NCI-H1105 treated with DMSO at 0.1 percent for 48 hours (cell line): Measurements from ENCODE around the gene FLRT2.

ENCODE experiments used
- DNase-seq: peaks from one replicate; lab custom pipeline; 2025; lab: John Stamatoyannopoulos, UW

Gene FLRT2, protein sequence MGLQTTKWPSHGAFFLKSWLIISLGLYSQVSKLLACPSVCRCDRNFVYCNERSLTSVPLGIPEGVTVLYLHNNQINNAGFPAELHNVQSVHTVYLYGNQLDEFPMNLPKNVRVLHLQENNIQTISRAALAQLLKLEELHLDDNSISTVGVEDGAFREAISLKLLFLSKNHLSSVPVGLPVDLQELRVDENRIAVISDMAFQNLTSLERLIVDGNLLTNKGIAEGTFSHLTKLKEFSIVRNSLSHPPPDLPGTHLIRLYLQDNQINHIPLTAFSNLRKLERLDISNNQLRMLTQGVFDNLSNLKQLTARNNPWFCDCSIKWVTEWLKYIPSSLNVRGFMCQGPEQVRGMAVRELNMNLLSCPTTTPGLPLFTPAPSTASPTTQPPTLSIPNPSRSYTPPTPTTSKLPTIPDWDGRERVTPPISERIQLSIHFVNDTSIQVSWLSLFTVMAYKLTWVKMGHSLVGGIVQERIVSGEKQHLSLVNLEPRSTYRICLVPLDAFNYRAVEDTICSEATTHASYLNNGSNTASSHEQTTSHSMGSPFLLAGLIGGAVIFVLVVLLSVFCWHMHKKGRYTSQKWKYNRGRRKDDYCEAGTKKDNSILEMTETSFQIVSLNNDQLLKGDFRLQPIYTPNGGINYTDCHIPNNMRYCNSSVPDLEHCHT

DNA sequence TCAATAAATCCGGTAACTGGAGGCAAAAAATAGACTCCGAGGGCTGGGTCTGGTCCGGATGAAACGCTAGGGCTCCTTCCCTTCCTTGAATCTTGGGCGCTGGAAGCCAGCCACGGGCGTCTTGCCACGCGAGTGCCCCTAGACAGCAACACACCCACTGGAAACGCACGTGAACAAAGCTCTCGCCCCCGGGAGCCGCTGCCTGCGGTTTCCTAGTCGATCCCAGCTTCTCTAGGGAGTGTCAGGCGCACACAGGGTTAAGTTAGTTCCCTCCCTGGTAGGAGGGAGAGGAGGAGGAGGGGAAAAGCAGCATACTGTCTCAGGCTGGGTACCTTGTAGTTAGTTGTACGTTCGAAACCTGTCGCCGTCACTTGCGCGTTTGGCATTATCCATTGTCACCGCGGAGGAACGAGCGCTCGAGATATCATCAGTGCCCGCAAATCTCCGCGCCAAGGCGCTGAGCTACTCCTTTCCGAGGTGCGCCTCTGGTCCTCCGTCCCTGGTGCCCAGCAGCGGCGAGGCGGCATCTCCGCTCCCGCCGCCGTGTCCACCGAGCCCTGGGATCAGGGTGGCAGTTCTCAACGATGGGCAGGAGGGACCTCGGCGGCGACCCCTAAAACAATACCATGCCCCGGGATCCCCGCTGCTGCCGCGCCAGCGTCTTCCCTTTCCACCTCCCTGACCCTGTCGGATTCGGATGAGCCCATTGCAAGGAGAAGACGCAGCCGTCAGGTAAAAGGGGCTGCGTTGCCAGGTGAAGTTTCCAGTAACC, at the start of gene FLRT2:
TSS of gene FLRT2 (plus strand) at position 342 of the 772 bp plus-strand sequence. CDS start 91,371 bp downstream, outside the sequence.
- no peak for DNase-seq

DNA sequence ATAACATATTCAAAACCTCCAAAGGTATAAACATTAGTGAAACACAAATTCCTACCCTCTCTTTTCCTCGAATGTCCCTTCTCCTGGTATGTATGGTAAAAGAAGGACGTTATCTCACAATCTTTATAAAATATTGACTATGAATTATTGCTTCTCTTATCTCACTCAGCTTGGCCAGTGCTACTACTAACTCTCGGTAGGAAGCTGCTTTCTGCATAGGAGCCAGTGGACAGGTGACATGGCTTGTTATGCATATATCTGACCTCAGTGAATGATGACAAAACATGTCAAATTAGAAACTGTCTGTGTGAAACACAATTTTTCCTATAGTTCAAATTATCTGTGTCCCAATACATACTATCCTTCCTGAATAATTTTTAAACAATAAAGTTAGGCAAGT, 48.5 kb upstream of the FLRT2 start:
- no peak for DNase-seq

DNA sequence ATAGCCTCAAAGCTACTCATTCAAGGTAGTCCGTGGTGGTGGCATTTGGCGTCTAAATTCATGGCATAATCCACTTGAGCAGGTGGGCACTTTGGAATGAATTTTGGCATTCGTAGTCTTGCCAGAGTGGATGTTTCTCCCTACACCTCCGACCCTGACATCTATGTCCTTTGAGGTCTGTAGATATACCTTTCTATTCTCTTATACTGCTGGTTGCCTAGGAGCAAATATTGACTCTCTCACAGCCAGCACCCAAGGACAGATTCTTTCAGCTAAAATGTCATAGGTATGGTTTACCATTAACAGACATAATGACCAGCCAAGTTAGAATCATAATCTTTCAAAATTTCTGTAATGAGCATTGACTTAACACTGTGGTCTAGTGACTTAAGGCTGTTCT, 47.4 kb upstream of the FLRT2 start:
- no peak for DNase-seq

DNA sequence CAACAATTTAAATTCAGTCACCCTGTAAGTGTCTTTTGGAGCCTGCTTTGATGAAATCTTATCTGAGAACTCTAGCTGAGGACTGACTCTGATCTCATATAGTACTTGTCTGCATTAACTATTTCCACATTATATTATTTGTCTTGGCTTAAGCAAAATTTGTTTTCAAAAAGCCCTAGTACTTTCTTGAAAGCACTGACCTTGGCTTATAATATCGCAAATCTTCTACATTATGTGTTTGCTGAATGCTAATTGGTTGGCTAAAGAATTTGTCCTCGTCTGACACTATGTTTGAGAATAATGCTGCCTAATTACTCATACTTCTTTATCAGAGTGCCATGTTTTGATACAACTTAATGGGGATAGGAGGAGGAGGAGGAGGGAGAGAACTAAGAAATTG, 46.9 kb upstream of the FLRT2 start:
- DNase-seq, result no peak

DNA sequence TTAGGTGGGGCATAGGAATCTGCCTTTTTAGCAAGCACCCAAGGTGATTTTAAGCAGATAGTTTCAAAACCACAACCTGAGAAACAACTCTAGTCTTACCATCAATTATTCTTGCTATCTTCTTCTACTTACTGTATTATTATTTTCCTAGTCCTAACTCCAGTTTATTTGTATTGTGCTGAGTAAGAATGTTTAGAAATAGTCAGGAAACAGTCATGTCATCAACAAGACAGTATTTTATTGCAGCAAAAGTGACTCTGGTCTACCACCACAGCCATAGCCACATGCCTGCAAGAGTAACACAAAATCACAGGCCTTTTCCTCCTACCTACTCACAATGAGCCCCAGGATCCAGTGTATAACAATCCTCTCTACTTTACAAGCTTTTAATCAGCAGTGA, 46.3 kb upstream of the FLRT2 start:
- no peak for DNase-seq

DNA sequence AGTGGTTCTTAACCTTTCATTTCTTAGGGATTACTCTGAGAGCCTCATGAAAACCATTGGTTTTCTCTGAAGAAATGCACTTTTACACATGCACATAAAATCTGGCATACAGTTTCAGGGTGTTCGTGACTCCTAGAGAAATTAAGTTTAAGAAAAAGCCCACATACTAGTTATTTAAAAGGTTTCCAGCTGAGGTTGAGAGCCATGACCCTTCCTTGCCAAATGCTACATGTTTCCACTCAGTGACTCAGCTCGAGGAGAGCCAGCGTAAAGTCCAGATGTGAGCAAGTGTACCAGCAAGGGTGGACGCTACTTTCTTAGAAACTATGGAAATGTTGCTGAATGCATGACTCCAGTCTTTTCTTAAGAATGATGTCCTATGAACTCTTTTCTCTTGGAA, 42.7 kb upstream of the FLRT2 start:
- no peak for DNase-seq

DNA sequence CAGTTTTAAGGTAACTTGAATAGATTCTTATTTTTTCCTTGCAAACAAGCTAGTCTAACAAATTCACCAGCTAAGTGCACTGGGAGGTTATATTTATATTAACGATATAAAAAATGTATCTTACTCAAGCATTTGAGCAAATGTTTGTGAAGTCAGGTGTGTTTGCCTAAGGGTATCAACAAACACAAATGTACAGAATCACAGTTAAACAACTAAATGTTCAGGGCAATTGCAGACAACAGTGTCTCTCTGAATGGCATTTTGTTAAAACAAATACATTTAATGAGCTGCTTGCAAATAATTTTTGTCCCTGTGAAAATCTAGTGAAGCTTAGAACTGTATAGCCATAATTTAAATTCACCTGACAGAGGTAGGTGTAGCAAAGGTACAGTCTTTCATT, 28.2 kb upstream of the FLRT2 start:
- no peak for DNase-seq

DNA sequence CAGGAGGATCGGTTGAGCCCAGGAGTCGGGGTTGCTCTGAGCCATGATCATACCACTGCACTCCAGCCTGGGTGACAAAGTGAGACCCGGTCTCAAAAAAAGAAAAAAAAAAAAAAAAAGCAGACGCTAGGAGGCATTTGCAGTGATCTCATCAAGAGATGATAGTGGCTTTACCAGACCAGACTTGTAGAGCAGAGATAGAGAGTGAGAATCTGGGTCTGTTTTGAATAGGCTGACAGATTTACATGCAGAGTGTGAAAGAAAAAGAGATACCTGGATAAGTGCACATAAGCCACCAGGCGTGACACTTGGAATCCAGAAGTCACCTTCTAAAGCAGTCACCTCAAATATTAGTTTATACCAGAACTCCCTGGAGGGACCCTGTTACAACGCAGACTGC, 21.1 kb upstream of the FLRT2 start:
- DNase-seq, result no peak

DNA sequence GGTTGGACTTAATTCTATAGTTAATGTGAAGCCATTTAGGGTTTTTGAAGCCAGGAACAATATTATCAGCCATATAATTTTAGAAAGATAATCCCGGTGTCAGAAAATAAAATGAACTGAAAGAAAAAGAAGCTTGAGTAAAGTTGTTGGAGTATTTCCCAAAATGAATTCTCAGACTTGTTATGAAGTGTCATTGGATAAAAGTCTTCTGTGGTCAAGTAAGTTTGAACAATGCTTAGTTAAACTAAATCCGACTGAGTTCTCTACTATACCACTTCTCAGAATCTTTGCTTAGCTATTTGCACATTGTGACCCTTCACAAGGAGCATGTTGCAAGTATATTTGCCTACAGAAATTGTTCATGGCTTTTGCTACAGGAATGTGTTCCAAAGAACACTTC, 17.5 kb upstream of the FLRT2 start:
- no peak for DNase-seq

DNA sequence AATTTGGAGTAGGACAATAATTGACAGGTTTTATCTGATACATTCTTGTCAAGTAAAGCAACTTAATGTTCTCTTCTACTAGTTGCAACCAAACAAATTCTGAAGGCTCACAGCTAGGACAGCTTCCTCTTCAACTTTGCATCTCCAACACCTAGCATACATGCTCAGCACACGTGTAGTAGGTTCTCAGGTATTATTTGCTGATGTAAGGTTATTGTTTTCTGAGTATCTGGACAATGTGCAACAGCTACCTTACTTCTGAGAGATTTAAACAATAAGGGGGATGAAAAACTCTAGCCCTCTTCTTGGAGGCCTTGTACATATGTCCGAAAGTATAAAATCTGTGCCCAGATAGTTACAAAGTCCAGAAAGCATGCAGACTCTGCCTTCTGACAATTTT, 15.5 kb upstream of the FLRT2 start:
- no peak for DNase-seq

DNA sequence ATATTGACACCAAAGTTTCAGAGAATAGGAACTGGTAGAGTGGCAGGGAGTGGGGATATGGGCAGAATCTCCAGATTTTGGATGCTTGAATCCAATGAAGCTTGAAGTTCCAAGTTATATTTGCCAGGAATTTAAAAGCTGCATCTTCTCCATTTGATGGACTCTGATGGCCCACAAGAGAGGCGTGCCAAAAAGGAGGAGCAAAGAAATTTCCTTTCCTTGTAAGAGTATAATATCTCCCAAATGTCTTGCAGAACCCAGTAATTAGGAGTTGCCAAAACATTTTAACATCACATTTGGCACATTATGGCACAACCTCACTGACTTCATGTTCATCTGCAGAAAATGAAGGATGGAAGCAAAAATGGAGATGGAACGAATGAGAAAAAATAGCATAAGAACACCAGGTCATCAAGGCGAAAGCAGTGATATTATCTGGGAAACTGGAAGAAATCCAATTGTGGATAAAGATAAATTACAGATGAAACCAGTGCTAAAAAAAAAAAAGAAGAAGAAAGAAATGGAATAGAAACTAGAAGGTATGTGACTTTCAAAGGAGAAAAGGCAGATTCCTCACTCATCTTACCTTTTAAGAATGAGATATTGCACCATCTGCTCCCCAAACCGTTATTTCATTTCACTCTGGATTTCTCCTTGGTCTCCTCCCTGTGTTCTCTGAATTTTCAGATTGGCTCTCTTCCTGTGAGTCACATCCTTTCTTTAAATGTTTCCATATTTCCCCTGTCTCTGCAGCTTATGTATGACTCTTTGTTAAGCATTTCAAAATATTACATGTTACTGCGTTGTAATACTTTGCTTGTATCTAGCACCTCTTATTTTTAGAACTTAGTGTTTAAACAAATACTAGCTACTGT, 13.5 kb upstream of the FLRT2 start:
- DNase-seq, result no peak

DNA sequence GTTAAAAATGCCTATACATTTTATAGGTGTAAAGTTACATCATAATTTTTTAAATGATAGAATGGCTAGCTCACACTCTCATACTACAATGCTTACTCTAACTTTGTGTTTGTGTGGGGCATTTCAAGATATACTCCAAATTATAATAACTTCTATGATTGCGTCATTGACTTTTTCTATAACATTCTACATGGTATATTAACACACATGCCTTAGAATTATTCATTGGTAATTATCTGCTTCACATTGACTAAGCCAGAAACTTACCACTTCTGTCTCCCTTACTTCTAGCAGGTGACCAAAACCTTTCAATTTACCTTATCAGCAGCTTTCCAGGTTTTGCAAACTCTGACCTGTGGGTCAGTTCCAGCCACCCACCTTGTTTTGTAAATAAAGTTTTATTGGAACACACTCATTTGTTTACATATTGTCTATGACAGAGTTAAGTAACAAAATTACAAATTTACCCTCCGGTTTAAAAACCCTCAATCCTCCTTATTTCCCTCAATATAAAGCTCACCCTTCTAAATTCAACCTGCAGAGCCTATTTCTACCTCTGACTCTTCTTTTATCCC, 12.7 kb upstream of the FLRT2 start:
- DNase-seq, result no peak

DNA sequence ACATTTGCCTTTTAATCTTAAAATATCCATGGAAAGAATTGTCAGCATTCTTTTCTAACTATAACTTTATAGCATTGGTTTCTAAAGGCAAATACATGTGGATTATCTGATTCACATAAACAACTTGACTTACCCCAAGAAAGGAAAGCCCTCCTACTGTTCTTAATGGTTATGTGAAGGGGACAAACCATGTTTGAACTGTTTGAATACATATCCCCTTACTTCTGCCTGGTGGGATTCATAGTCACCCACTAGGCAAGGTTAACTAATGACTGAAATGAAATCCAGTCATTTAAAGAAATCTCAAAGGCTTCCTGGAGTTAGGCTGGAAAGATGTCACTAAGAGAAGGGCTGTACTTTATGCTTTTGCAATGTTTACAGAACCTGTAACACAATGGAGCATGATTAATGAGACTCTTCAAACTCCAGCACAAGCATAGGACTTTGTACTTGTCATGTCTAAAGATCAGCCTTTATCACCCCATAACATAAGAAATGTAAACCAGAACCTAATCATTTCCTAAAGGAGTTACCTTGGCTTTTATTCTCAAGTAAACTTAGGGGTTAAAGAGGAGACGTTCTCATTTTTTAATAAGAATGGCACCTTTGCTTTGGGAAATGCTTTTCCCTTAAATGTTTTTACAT, 10.2 kb upstream of the FLRT2 start:
- no peak for DNase-seq

DNA sequence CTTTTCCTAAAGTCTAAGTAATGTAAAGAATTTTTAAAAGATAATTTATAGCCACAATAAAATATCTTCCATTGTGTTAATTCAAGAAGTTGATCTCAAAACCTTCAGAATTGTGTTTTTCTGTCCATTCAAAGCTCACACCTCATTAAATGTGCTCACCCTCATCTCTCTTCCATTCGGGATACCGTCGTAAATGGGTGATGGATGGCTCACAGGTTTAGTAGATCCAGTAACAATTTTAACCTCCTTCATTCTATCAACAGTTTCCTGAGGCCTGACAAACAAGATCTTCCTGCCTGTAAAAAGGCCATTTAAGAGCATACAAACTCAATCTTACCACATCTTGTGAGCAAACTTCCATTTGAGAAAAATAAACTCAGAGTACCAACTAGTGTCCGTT, 9.4 kb upstream of the FLRT2 start:
- DNase-seq, result no peak

DNA sequence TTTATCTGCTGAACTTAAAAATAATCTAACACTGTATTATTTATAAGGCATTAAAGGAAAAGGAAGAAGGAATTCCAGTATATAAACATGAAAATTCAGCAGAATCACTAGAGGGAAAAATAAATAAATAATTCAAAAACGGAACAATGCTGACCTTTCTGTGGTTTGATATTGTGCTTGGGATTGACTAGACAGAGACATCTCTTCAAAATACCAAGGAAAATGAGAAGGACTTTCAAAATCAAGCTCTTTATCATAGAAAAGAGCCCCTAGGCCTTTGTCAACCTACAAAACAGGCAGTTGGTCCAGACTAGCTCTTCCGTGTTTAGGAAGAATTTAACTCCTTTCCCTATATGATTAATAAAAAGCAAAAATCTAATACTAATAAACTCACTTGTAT, 6.3 kb upstream of the FLRT2 start:
- DNase-seq, result no peak

DNA sequence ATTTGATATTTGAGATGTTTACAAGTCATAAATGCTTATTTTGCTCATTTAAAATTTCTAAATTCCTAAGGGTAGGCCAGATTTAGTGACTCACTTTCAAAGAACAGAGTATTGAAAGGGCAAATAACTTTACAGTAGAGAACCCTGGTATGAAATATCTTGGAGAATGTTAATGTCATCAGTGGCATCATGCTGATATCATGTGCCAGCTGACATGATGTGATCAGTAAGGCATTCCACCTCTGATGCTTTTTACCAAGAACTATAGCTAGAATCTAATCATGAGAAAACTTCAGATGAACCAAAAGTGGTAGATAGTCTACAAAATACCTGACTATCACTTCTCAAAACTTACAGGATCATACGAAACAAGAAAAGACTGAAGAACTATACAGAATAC, 2.9 kb upstream of the FLRT2 start:
- no peak for DNase-seq

DNA sequence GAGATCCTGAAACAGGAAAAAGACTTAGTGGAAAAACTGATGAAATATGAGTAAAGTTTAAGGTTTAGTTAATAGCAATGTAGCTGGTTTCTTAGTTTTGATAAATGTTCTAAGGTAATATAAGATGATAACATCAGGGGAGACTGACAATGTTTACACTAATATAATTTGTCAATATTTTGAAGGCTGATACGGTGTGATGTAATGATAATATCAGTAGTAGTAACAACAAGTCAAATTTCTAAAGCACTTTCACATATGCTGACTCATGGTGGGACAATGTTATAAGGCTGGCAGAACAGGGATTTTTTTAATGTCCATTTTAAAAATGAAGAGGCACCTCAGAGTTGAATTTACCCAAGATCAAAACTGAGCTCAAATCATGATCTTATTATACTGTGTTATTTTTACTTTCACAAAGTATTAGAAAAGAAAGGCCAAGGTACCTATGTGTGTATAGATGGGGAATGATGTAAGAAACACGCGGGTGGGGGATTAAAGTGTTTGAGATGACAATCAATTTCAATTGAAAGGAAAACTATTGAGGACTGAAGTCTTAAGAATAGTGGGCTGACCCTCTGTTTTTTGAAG, 2.4 kb upstream of the FLRT2 start:
- no peak for DNase-seq

DNA sequence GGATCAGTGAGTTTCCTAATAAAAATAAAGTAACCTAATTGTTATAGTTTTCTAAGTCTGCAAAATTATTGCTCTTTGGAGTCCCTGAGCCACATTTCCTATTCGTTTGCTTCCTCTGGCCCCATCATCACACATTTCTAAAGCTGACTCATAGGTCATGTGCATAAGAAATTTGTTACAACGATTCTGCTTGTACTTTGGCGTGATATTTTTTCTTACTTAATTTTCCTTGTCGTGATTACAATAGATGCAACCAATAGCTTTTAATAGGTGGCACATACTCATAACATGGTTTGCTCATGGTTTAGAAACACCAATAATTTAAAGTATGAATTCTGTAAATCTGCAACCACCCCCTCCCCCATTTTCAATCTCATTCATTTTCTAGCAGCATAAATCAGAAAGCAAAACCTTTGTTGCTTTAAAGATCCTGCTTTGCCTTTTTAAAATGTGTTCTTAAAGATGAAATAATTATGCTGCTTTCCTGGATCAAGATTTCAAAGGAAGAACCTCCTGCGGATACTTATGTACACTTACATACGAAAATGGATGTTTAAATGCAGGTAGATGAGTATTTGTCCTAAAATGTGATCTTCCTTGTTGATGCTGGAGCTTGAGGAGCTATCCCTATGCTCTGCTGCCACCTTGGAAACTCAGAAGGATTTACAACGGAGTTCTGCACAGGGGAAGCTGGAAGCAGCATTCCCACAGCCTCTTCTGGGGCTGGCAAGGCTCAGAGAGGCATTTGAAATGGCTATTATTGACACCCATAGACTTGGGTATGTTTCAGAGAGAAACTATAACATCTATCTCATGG, 1.7 kb upstream of the FLRT2 start:
- peak; percentile 36 for DNase-seq

DNA sequence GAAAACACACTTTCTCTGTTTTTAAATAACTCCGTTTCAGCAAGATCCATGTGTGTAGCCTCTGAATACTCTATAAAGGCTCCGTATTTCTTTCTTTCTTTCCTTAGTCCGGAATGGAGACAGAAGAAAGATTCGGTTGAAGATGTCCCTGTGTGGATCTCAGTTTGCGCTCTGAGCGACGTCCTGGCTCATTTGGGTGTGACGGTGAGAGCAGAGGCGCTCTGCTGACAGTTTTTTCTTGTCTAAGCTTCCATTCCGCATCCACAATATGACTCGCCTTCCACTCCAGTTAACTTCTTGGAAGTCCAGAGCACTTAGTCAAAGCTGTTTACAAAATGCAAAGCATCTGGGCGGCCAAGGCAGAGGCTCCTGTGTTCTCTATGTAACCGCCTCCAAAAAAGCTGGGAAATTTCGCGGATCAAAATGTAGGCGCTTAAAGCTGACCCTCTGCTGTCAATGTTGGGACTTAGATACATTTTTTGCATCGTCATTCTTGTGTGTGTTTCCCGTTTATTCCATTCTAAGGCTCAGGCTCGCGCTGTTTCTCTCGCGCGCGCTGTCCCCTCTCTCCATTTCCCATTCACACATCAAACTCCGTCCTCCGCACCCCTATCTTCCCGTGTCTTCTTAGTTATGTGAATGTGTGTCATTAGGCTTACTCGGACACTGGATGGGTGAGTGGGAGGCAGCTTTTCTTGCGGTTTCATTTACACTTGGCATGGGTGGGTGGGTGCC, 880 bp upstream of the FLRT2 start:
- DNase-seq, result no peak
